ENCODE results near the gene ACAD10. TPM values are rescaled to one million over a fixed set of nuclear protein-coding genes. Genes with fewer than 3 reads are reported as not detected.

Gene ACAD10
- total and polyA plus RNA-seq, 2 of the 13 experiments (the other 11 are each of a cell fraction or from before 2014, with no cell fraction given): 15.2 to 16.3 TPM

GRCh38 chr12:111773801-111774551 is 88.1 kb downstream of the ACAD10 start (continued):
- TF ChIP-seq, protein P1, sequence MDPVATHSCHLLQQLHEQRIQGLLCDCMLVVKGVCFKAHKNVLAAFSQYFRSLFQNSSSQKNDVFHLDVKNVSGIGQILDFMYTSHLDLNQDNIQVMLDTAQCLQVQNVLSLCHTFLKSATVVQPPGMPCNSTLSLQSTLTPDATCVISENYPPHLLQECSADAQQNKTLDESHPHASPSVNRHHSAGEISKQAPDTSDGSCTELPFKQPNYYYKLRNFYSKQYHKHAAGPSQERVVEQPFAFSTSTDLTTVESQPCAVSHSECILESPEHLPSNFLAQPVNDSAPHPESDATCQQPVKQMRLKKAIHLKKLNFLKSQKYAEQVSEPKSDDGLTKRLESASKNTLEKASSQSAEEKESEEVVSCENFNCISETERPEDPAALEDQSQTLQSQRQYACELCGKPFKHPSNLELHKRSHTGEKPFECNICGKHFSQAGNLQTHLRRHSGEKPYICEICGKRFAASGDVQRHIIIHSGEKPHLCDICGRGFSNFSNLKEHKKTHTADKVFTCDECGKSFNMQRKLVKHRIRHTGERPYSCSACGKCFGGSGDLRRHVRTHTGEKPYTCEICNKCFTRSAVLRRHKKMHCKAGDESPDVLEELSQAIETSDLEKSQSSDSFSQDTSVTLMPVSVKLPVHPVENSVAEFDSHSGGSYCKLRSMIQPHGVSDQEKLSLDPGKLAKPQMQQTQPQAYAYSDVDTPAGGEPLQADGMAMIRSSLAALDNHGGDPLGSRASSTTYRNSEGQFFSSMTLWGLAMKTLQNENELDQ (CRISPR knock-in tag; IDR thresholded peaks at IDR 0.05; ENCODE audit: borderline replicate concordance): no peak
- TF ChIP-seq, protein P2, sequence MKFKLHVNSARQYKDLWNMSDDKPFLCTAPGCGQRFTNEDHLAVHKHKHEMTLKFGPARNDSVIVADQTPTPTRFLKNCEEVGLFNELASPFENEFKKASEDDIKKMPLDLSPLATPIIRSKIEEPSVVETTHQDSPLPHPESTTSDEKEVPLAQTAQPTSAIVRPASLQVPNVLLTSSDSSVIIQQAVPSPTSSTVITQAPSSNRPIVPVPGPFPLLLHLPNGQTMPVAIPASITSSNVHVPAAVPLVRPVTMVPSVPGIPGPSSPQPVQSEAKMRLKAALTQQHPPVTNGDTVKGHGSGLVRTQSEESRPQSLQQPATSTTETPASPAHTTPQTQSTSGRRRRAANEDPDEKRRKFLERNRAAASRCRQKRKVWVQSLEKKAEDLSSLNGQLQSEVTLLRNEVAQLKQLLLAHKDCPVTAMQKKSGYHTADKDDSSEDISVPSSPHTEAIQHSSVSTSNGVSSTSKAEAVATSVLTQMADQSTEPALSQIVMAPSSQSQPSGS (CRISPR knock-in tag; IDR thresholded peaks at IDR 0.05): no peak
- TF ChIP-seq ELK4 (CRISPR knock-in tag; IDR thresholded peaks at IDR 0.05; ENCODE audit: borderline replicate concordance): no peak
- TF ChIP-seq TEAD2 (CRISPR knock-in tag; IDR thresholded peaks at IDR 0.05): no peak
- TF ChIP-seq, protein P3, sequence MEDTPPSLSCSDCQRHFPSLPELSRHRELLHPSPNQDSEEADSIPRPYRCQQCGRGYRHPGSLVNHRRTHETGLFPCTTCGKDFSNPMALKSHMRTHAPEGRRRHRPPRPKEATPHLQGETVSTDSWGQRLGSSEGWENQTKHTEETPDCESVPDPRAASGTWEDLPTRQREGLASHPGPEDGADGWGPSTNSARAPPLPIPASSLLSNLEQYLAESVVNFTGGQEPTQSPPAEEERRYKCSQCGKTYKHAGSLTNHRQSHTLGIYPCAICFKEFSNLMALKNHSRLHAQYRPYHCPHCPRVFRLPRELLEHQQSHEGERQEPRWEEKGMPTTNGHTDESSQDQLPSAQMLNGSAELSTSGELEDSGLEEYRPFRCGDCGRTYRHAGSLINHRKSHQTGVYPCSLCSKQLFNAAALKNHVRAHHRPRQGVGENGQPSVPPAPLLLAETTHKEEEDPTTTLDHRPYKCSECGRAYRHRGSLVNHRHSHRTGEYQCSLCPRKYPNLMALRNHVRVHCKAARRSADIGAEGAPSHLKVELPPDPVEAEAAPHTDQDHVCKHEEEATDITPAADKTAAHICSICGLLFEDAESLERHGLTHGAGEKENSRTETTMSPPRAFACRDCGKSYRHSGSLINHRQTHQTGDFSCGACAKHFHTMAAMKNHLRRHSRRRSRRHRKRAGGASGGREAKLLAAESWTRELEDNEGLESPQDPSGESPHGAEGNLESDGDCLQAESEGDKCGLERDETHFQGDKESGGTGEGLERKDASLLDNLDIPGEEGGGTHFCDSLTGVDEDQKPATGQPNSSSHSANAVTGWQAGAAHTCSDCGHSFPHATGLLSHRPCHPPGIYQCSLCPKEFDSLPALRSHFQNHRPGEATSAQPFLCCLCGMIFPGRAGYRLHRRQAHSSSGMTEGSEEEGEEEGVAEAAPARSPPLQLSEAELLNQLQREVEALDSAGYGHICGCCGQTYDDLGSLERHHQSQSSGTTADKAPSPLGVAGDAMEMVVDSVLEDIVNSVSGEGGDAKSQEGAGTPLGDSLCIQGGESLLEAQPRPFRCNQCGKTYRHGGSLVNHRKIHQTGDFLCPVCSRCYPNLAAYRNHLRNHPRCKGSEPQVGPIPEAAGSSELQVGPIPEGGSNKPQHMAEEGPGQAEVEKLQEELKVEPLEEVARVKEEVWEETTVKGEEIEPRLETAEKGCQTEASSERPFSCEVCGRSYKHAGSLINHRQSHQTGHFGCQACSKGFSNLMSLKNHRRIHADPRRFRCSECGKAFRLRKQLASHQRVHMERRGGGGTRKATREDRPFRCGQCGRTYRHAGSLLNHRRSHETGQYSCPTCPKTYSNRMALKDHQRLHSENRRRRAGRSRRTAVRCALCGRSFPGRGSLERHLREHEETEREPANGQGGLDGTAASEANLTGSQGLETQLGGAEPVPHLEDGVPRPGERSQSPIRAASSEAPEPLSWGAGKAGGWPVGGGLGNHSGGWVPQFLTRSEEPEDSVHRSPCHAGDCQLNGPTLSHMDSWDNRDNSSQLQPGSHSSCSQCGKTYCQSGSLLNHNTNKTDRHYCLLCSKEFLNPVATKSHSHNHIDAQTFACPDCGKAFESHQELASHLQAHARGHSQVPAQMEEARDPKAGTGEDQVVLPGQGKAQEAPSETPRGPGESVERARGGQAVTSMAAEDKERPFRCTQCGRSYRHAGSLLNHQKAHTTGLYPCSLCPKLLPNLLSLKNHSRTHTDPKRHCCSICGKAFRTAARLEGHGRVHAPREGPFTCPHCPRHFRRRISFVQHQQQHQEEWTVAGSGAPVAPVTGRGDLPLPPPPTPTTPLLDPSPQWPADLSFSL (CRISPR knock-in tag; IDR thresholded peaks at IDR 0.05): no peak
- TF ChIP-seq TCF12 (IDR thresholded peaks at IDR 0.05): no peak
- no peak for TF ChIP-seq TCF12 (CRISPR knock-in tag; IDR thresholded peaks at IDR 0.05)
- no peak for TF ChIP-seq ZNF530 (CRISPR knock-in tag; IDR thresholded peaks at IDR 0.05; ENCODE audit: low read depth)
- TF ChIP-seq NFKBIZ (CRISPR knock-in tag; IDR thresholded peaks at IDR 0.05): no peak; the same call in 1 of the 2 replicates
- no peak for TF ChIP-seq BCL3 (CRISPR knock-in tag; IDR thresholded peaks at IDR 0.05)
- peak; percentile 47; the same call in 1 of the 2 replicates for TF ChIP-seq KDM2A (CRISPR knock-in tag; IDR thresholded peaks at IDR 0.05; ENCODE audit: borderline replicate concordance, low read depth)
- no peak for TF ChIP-seq ZNF558 (CRISPR knock-in tag; IDR thresholded peaks at IDR 0.05; ENCODE audit: borderline replicate concordance)
- TF ChIP-seq, protein P4, sequence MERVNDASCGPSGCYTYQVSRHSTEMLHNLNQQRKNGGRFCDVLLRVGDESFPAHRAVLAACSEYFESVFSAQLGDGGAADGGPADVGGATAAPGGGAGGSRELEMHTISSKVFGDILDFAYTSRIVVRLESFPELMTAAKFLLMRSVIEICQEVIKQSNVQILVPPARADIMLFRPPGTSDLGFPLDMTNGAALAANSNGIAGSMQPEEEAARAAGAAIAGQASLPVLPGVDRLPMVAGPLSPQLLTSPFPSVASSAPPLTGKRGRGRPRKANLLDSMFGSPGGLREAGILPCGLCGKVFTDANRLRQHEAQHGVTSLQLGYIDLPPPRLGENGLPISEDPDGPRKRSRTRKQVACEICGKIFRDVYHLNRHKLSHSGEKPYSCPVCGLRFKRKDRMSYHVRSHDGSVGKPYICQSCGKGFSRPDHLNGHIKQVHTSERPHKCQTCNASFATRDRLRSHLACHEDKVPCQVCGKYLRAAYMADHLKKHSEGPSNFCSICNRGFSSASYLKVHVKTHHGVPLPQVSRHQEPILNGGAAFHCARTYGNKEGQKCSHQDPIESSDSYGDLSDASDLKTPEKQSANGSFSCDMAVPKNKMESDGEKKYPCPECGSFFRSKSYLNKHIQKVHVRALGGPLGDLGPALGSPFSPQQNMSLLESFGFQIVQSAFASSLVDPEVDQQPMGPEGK (CRISPR knock-in tag; IDR thresholded peaks at IDR 0.05): peak; percentile 85

Measured in HepG2 (cell line).